Type B pancreatic cell (in vitro differentiated cells): Measurements from ENCODE around the gene PTPDC1. TPM values are rescaled to one million over a fixed set of nuclear protein-coding genes. Genes with fewer than 3 reads are reported as not detected.

Experiments
- DNase-seq: peaks from one replicate; pipeline ENCODE4 v3.0.0; 2021; ENCODE audit warnings: mixed read lengths; ENCODE audit not compliant: unreplicated experiment; ENCODE audit errors: extremely low spot score
- H3K27ac Mint-ChIP-seq: 2 replicates; pipeline ENCODE4 v1.8.0; 2021; ENCODE audit warnings: mild to moderate bottlenecking, mixed read lengths
- H3K27me3 Mint-ChIP-seq: 2 replicates; pipeline ENCODE4 v1.8.0; 2021; ENCODE audit warnings: mixed read lengths
- H3K36me3 Mint-ChIP-seq: 2 replicates; pipeline ENCODE4 v1.8.0; 2021; ENCODE audit warnings: mixed read lengths
- H3K4me1 Mint-ChIP-seq: one replicate; pipeline ENCODE4 v1.8.0; 2021; ENCODE audit warnings: mixed read lengths; ENCODE audit not compliant: unreplicated experiment
- H3K4me3 Mint-ChIP-seq: 2 replicates; pipeline ENCODE4 v1.8.0; 2021; ENCODE audit warnings: mild to moderate bottlenecking, mixed read lengths
- H3K9me3 Mint-ChIP-seq: 2 replicates; pipeline ENCODE4 v1.8.0; 2021; ENCODE audit warnings: mixed read lengths
- CTCF ChIP-seq: fragments of 200-600 bp; sonication (generic); conservative IDR thresholded peaks from 2 replicates; pipeline ENCODE4 v1.5.0; 2021; ENCODE audit warnings: antibody characterized with exemption, mild to moderate bottlenecking
- long read RNA-seq: library from polyadenylated mRNA; unstranded; transcript quantifications from one replicate; pipeline ENCODE4 v2.0.0, GENCODE V29; 2020
- total RNA-seq: library from RNA; stranded (reverse); gene quantifications from 2 replicates; pipeline ENCODE4 v1.2.1, GENCODE V29; 2021; ENCODE audit warnings: low replicate concordance

The PTPDC1 gene
- 6.1 and 7.9 TPM in 2 replicates for total RNA-seq
- long read RNA-seq, partial matches to known transcripts, result 2 of 5 reads
- long read RNA-seq, other reads (novel, unspliced or antisense), result 2 of 5 reads

GRCh38 chr9:94084314-94084713 is at the start of gene PTPDC1:
TSS of gene PTPDC1 (plus strand) at chr9:94084464. CDS start at chr9:94084531, 67 bp downstream.
- no peak within 1 kb of the TSS for H3K4me3 Mint-ChIP-seq
- no peaks in the 10 kb centered on the region for H3K27me3 Mint-ChIP-seq
- H3K4me1 Mint-ChIP-seq, result peaks cover 12% of the 10 kb centered on the region
- no peak for DNase-seq
- no peaks in the 10 kb centered on the region for H3K9me3 Mint-ChIP-seq
- TF ChIP-seq CTCF, result no peak
- H3K36me3 Mint-ChIP-seq, result peaks cover 5% of the 10 kb centered on the region
- no peak within 1 kb of the TSS for H3K27ac Mint-ChIP-seq

GRCh38 chr9:94034511-94034910 is 49.8 kb upstream of the PTPDC1 start:
- Mint-ChIP-seq H3K9me3 (no peaks in the 10 kb centered on the region), H3K27me3 (no peaks in the 10 kb centered on the region), H3K4me3 (no peak overlapping the region), H3K36me3 (peaks cover 10% of the 10 kb centered on the region), H3K27ac (no peak overlapping the region), H3K4me1 (peaks cover 16% of the 10 kb centered on the region)
- no peak for DNase-seq
- TF ChIP-seq CTCF, result no peak

GRCh38 chr9:94039786-94040185 is 44.5 kb upstream of the PTPDC1 start:
- no peak overlapping the region for H3K4me3 Mint-ChIP-seq
- H3K4me1 Mint-ChIP-seq, result no peaks in the 10 kb centered on the region
- TF ChIP-seq CTCF, result no peak
- H3K27me3 Mint-ChIP-seq, result no peaks in the 10 kb centered on the region
- no peak for DNase-seq
- no peaks in the 10 kb centered on the region for H3K9me3 Mint-ChIP-seq
- peaks cover 15% of the 10 kb centered on the region for H3K36me3 Mint-ChIP-seq
- H3K27ac Mint-ChIP-seq, result no peak overlapping the region

GRCh38 chr9:94042516-94043360 is 41.5 kb upstream of the PTPDC1 start:
- Mint-ChIP-seq H3K4me3 (no peak overlapping the region), H3K27ac (no peak overlapping the region), H3K9me3 (no peaks in the 10 kb centered on the region), H3K4me1 (no peaks in the 10 kb centered on the region), H3K36me3 (peaks cover 10% of the 10 kb centered on the region), H3K27me3 (no peaks in the 10 kb centered on the region)
- no peak for DNase-seq
- TF ChIP-seq CTCF, result no peak

- no peak for DNase-seq
- Mint-ChIP-seq H3K27me3 (no peaks in the 10 kb centered on the region), H3K4me3 (no peak overlapping the region), H3K9me3 (no peaks in the 10 kb centered on the region), H3K4me1 (no peaks in the 10 kb centered on the region), H3K36me3 (no peaks in the 10 kb centered on the region), H3K27ac (no peak overlapping the region)
- TF ChIP-seq CTCF, result no peak
Observed at GRCh38 chr9:94054716-94055115, 29.5 kb upstream of the PTPDC1 start.
